Mesenchymal stem cell (in vitro differentiated cells and primary cell): ENCODE data around the gene OPRL1. TPM values are rescaled to one million over a fixed set of nuclear protein-coding genes. Genes with fewer than 3 reads are reported as not detected.

Experiments
- DNase-seq: peaks from one replicate; pipeline ENCODE4 v3.0.0-alpha.2; 2013
- H2AFZ ChIP-seq: one replicate; pipeline ENCODE4 v1.6.1; 2013; ENCODE audit warnings: low read depth, mild to moderate bottlenecking, control low read depth, inconsistent platforms, low read length, moderate library complexity
- H2AK5ac ChIP-seq: 2 replicates; pipeline ENCODE4 v1.6.1; 2013; ENCODE audit warnings: low read length, moderate library complexity, mild to moderate bottlenecking, inconsistent platforms; ENCODE audit not compliant: severe bottlenecking
- H2BK120ac ChIP-seq: one replicate; pipeline ENCODE4 v1.6.1; 2013; ENCODE audit warnings: low read depth, mild to moderate bottlenecking, inconsistent platforms, low read length, moderate library complexity
- H2BK12ac ChIP-seq, 2 experiments: one replicate each; pipeline ENCODE4 v1.6.1; 2013; ENCODE audit warnings: inconsistent platforms in 2 of 2, low read length in 2 of 2, mild to moderate bottlenecking in 2 of 2, moderate library complexity in 2 of 2, control low read depth in 1 of 2
- H2BK15ac ChIP-seq: one replicate; pipeline ENCODE4 v1.6.1; 2013; ENCODE audit warnings: mild to moderate bottlenecking, low read depth, inconsistent platforms; ENCODE audit not compliant: poor library complexity, severe bottlenecking
- H2BK5ac ChIP-seq: 2 replicates; pipeline ENCODE4 v1.6.1; 2013; ENCODE audit warnings: low read depth, mild to moderate bottlenecking, low read length, control low read depth, inconsistent platforms; ENCODE audit not compliant: poor library complexity, severe bottlenecking
- H3K14ac ChIP-seq, 2 experiments: one replicate each; pipeline ENCODE4 v1.6.1; 2013; ENCODE audit warnings: inconsistent platforms in 2 of 2, low read length in 2 of 2, control low read depth in 1 of 2, mild to moderate bottlenecking in 1 of 2, moderate library complexity in 1 of 2
- H3K18ac ChIP-seq, 2 experiments: one replicate each; pipeline ENCODE4 v1.6.1; 2013; ENCODE audit warnings: inconsistent platforms in 2 of 2, low read length in 2 of 2, control low read depth in 1 of 2, low read depth in 1 of 2, mild to moderate bottlenecking in 1 of 2
- H3K23ac ChIP-seq, 2 experiments: one replicate each; pipeline ENCODE4 v1.6.1; 2013; ENCODE audit warnings: inconsistent platforms in 2 of 2, low read length in 2 of 2, mild to moderate bottlenecking in 2 of 2, moderate library complexity in 2 of 2, control low read depth in 1 of 2
- H3K27ac ChIP-seq: 2 replicates; pipeline ENCODE4 v1.5.1; 2013; ENCODE audit warnings: mild to moderate bottlenecking, moderate library complexity, low read length, control low read depth, inconsistent platforms; ENCODE audit not compliant: poor library complexity, severe bottlenecking
- H3K27me3 ChIP-seq, 2 experiments: 2 replicates each; pipeline versions ENCODE4 v1.6.1 to v1.7.0; 2013; ENCODE audit warnings: low read length in 2 of 2, mild to moderate bottlenecking in 2 of 2, moderate library complexity in 2 of 2, control low read depth in 1 of 2, inconsistent platforms in 1 of 2; ENCODE audit not compliant: control insufficient read depth in 1 of 2, insufficient read depth in 1 of 2
- H3K36me3 ChIP-seq, 2 experiments: 2 replicates each; pipeline versions ENCODE4 v1.6.1 to v1.7.0; 2013; ENCODE audit warnings: low read length in 2 of 2, control low read depth in 1 of 2, inconsistent platforms in 1 of 2, low read depth in 1 of 2, mild to moderate bottlenecking in 1 of 2; ENCODE audit not compliant: insufficient read depth in 2 of 2, control insufficient read depth in 1 of 2
- H3K4ac ChIP-seq, 2 experiments: one replicate each; pipeline ENCODE4 v1.6.1; 2013; ENCODE audit warnings: inconsistent platforms in 2 of 2, low read length in 2 of 2, mild to moderate bottlenecking in 2 of 2, moderate library complexity in 2 of 2, control low read depth in 1 of 2, low read depth in 1 of 2
- H3K4me1 ChIP-seq: 2 replicates; pipeline ENCODE4 v1.6.1; 2013; ENCODE audit warnings: low read depth, low read length, control low read depth; ENCODE audit not compliant: control insufficient read depth, insufficient read depth
- H3K4me2 ChIP-seq: 2 replicates; pipeline ENCODE4 v1.6.1; 2013; ENCODE audit warnings: low read length, mild to moderate bottlenecking, inconsistent platforms; ENCODE audit not compliant: poor library complexity, severe bottlenecking
- H3K4me3 ChIP-seq, 2 experiments: 2 replicates each; pipeline versions ENCODE4 v1.5.1 to v1.7.0; 2013; ENCODE audit warnings: low read length in 2 of 2, mild to moderate bottlenecking in 2 of 2, control low read depth in 1 of 2, low read depth in 1 of 2; ENCODE audit not compliant: insufficient read depth in 1 of 2
- H3K79me1 ChIP-seq: replicated peaks from 2 replicates; pipeline ENCODE4 v1.6.1; 2013; ENCODE audit warnings: mild to moderate bottlenecking, control low read depth, low read length, inconsistent platforms; ENCODE audit not compliant: poor library complexity, severe bottlenecking
- H3K9ac ChIP-seq: 2 replicates; pipeline ENCODE4 v1.7.0; 2013; ENCODE audit warnings: mild to moderate bottlenecking, low read length, moderate library complexity
- H3K9me3 ChIP-seq: 2 replicates; pipeline ENCODE4 v1.7.0; 2013; ENCODE audit warnings: mild to moderate bottlenecking, low read length; ENCODE audit not compliant: control insufficient read depth
- H4K8ac ChIP-seq: one replicate; pipeline ENCODE4 v1.6.1; 2013; ENCODE audit warnings: inconsistent platforms, mild to moderate bottlenecking, low read length, moderate library complexity
- H4K91ac ChIP-seq: one replicate; pipeline ENCODE4 v1.6.1; 2013; ENCODE audit warnings: mild to moderate bottlenecking, low read length, inconsistent platforms
- WGBS: methylation state at CpG from one replicate; pipeline ENCODE4 v1.1.7; 2013; ENCODE audit warnings: mixed read lengths; 5-methylcytosine and 5-hydroxymethylcytosine counted together
- small RNA-seq: library from polyadenylated mRNA; stranded (forward); fragments of <200 nt; extraction: miRNeasy Mini kit (QIAGEN cat#:217004); gene quantifications from one replicate; pipeline ENCODE3, GENCODE V24; 2013; ENCODE audit warnings: low read depth

OPRL1 gene

GRCh38 chr20:64149141-64149540, 69.3 kb downstream of the OPRL1 start:
- Histone ChIP-seq H3K9ac (no peak overlapping the region), H3K18ac (no peak overlapping the region), H3K4me3 (no peak overlapping the region), H3K23ac (no peak overlapping the region), H4K91ac (no peak overlapping the region), H3K4me2 (no peak overlapping the region), H4K8ac (no peak overlapping the region), H3K79me1 (no peaks in the 10 kb centered on the region), H3K4ac (no peak overlapping the region), H2BK15ac (no peak overlapping the region), H3K4me1 (peaks cover 14% of the 10 kb centered on the region), H3K36me3 (no peaks in the 10 kb centered on the region), H3K27me3 (peaks cover 4 to 30% of the 10 kb centered on the region in 2 experiments), H2BK120ac (no peak overlapping the region), H3K9me3 (peaks cover 10% of the 10 kb centered on the region), H2BK12ac (no peak overlapping the region), H3K27ac (no peak overlapping the region), H2AFZ (no peak overlapping the region), H2AK5ac (no peak overlapping the region), H2BK5ac (no peak overlapping the region), H3K14ac (no peak overlapping the region)
- no peak for DNase-seq
- 79% methylated on average over 7 of the region's 7 CpGs for WGBS

DNA sequence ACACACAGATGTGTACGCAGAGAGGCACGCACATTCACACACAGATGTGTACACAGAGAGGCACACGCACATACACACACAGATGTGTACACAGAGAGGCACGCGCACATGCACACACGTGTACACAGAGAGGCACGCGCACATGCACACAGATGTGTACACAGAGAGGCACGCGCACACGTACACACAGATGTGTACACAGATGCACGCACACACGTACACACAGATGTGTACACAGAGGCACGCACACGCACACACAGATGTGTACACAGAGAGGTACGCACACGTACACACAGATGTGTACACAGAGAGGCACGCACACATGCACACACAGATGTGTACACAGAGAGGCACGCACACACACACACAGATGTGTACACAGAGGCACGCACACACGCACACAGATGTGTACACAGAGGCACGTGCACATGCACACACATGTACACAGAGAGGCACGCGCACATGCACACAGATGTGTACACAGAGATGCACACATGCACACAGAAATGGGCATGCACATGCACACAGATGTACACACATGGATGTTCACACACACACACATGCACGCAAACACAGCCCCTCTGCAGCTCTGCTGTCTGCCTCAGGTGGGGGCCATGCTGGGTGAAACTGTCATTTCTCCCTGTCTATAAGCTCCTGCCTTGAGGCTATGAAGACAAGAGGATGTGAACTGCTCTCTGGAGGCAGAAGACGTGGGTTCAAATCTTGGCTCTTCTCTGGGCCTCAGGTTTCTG, 70.1 kb downstream of the OPRL1 start:
- H3K27ac ChIP-seq, result no peak overlapping the region

More for the DNA sequence above, 70.1 kb downstream of the OPRL1 start:
- H4K8ac ChIP-seq, result no peak overlapping the region
- H3K4me3 ChIP-seq, result peak overlapping the region in 1 of 2 experiments; percentile 23
- H3K9me3 ChIP-seq, result peaks cover 8% of the 10 kb centered on the region
- 91% methylated on average over 26 of the region's 26 CpGs for WGBS
- H3K4me1 ChIP-seq, result peaks cover 14% of the 10 kb centered on the region
- H3K36me3 ChIP-seq, result no peaks in the 10 kb centered on the region
- H2BK120ac ChIP-seq, result no peak overlapping the region
- no peak overlapping the region for H3K4me2 ChIP-seq
- H2BK5ac ChIP-seq, result no peak overlapping the region
- no peak overlapping the region for H3K23ac ChIP-seq
- no peak overlapping the region for H2BK15ac ChIP-seq
- H2AFZ ChIP-seq, result no peak overlapping the region
- H3K79me1 ChIP-seq, result no peaks in the 10 kb centered on the region
- no peak overlapping the region for H3K4ac ChIP-seq
- H4K91ac ChIP-seq, result peak overlapping the region; percentile 21
- peak overlapping the region in 1 of 2 experiments; percentile 12 for H3K14ac ChIP-seq
- no peak overlapping the region for H2AK5ac ChIP-seq
- no peak overlapping the region for H3K9ac ChIP-seq
- H2BK12ac ChIP-seq, result no peak overlapping the region
- DNase-seq, result no peak
- H3K27me3 ChIP-seq, result peaks cover 4 to 37% of the 10 kb centered on the region in 2 experiments
- H3K18ac ChIP-seq, result no peak overlapping the region

Small RNA genes within 50 kb of the gene (small RNA-seq; reads per million reads assigned to genes)
- gene AL355803.1 (not detected), gene MIR6813 (not detected)
